ENCODE results near the gene PNMA8C. TPM values are rescaled to one million over a fixed set of nuclear protein-coding genes. Genes with fewer than 3 reads are reported as not detected.

PNMA8C gene
- total and polyA plus RNA-seq, 8 donors = 0.05 to 0.18 TPM; not detected in 6

DNA sequence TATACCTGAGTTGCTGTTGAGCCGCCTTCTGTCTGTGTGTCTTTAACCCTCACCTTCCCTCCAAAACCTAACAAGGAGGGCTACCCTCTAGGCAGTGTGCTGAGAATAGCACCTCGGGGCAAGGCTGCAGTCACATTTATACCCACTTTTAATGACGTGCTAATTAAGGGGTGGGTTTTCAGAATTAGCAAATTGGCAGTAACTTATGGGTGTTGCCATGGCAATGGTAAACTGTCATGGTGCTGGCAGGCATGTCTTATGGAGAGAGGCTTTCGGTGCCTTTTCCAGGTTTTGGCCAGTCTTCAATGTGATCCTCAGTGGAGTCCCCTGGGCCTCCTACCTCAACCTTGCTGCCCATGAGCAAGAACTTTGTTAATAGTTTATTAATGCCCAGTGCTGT lies 43.9 kb upstream of the PNMA8C start:
- no peak overlapping the region for H3K4me3 ChIP-seq
- no peaks in the 10 kb centered on the region for H3K36me3 ChIP-seq
- peaks cover 0 to 56% (median 16%) of the 10 kb centered on the region in 3 donors for H3K27me3 ChIP-seq
- DNase-seq = no peak
- TF ChIP-seq EP300 (IDR thresholded peaks at IDR 0.05) = no peak
- no peak for TF ChIP-seq POLR2A (IDR thresholded peaks at IDR 0.05)
- TF ChIP-seq, protein P1, sequence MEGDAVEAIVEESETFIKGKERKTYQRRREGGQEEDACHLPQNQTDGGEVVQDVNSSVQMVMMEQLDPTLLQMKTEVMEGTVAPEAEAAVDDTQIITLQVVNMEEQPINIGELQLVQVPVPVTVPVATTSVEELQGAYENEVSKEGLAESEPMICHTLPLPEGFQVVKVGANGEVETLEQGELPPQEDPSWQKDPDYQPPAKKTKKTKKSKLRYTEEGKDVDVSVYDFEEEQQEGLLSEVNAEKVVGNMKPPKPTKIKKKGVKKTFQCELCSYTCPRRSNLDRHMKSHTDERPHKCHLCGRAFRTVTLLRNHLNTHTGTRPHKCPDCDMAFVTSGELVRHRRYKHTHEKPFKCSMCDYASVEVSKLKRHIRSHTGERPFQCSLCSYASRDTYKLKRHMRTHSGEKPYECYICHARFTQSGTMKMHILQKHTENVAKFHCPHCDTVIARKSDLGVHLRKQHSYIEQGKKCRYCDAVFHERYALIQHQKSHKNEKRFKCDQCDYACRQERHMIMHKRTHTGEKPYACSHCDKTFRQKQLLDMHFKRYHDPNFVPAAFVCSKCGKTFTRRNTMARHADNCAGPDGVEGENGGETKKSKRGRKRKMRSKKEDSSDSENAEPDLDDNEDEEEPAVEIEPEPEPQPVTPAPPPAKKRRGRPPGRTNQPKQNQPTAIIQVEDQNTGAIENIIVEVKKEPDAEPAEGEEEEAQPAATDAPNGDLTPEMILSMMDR (IDR thresholded peaks at IDR 0.05) = no peak
- no peak for TF ChIP-seq POLR2AphosphoS5 (IDR thresholded peaks at IDR 0.05)
- intact Hi-C loops (cut with DNase I; ENCODE audit: low total_unique reads) = no loop called here
- no peaks in the 10 kb centered on the region for H3K9me3 ChIP-seq
- no peak overlapping the region for H3K27ac ChIP-seq
- WGBS, 5 donors = 80 to 91% (median 86%) methylated on average over 4 of the region's 4 CpGs
- H3K4me1 ChIP-seq = peaks cover 11 to 15% (median 13%) of the 10 kb centered on the region in 4 donors

DNA sequence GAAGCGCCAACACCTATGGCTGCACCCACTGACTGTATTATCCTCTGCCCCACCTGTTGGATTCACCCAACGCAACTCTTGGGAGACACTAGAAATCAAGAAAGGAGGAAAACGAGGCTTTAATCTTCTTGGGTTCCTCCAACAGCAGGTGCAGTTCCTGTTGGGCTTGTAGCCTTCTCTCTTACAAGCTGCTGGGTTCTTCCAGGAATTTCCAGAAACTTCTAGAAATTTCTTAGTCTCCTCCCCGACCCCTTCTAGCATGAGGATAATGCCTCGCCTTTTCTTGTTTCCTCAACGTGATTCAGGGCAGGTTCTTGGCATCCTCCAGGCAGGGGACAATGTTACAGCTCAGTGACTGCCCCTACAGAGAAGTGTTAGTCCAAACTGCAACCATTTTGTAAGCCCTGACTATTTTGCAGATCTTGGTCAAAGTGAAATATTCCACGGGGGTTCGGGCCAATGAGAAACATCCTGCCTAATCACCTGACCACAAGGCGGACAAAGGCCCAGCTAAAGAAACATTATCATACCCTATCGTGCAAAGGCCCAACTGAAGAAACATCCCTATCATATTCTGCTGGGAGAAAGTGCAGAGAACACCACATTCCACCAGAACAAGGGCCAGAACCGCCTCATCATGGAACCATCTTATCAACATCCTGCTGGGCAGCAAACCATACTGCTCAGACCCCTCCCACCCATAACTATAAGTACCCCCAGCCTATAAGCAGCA lies 43.2 kb upstream of the PNMA8C start:
- no peak for DNase-seq
- intact Hi-C loops (cut with DNase I; ENCODE audit: low total_unique reads) = no loop called here

DNA sequence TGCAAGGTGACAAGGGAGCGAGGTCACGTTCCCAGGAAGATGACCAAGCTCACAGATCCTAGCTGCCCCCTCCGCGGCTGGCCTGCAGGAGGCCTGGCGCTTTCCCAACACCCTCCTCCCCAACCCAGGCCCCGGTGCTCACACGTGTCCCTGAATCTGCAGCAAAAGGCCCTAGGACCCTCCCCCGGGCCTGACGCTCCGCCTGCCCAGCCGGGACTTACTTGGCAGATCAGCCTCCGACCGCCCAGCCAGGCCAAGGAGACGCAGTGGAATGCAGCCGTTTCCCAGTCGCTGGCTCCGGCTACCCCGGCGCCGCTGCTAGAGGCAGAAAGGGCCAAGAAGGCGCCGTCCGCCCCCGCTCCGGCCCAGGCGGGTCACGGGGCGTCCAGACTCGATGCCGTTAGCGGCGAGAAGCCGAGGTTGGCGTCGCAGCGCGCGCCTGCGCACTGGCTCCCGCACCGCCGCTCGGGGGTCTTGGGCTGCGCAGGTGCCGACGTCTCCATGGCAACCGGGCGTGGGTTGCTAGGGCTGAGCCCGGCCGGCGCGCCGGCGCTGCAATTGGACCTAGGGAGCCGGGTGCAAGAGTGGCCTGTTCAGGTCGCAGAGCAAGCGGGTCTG lies 42.5 kb upstream of the PNMA8C start, which contains the start of gene PNMA8A:
TSS of gene PNMA8A (minus strand) at position 448 of the 618 bp plus-strand sequence. CDS start 528 bp downstream, outside the sequence.
- H3K9me3 ChIP-seq = no peaks in the 10 kb centered on the region
- DNase-seq = peak; percentile 44 to 93
- TF ChIP-seq POLR2AphosphoS5 (IDR thresholded peaks at IDR 0.05) (no peak), EP300 (IDR thresholded peaks at IDR 0.05) (no peak), POLR2A (IDR thresholded peaks at IDR 0.05) (no peak)
- TF ChIP-seq, protein P1 (IDR thresholded peaks at IDR 0.05) = peak in 1 of 7 experiments; percentile 1
- 2 to 8% (median 4%) methylated on average over 10 to 57 of the region's 57 CpGs for WGBS, 5 donors
- H3K27ac ChIP-seq = peak within 1 kb of the TSS; percentile 18 to 74 (median 60)
- H3K4me1 ChIP-seq = peaks cover 11 to 19% (median 13%) of the 10 kb centered on the region in 4 donors
- peaks cover 0 to 47% (median 16%) of the 10 kb centered on the region in 3 donors for H3K27me3 ChIP-seq
- intact Hi-C loops (cut with DNase I; ENCODE audit: low total_unique reads) = no loop called here
- H3K36me3 ChIP-seq = no peaks in the 10 kb centered on the region
- H3K4me3 ChIP-seq = peak within 1 kb of the TSS; percentile 31 to 46 (median 42)

More for the DNA sequence above, 43.2 kb upstream of the PNMA8C start:
- TF ChIP-seq, protein P1 (IDR thresholded peaks at IDR 0.05) = no peak
- no peak for TF ChIP-seq EP300 (IDR thresholded peaks at IDR 0.05)
- TF ChIP-seq POLR2A (IDR thresholded peaks at IDR 0.05) = no peak
- TF ChIP-seq POLR2AphosphoS5 (IDR thresholded peaks at IDR 0.05) = no peak
- WGBS, 5 donors = 56 to 69% (median 61%) methylated on average over 11 of the region's 11 CpGs
- Histone ChIP-seq H3K4me1 (peaks cover 11 to 15% (median 13%) of the 10 kb centered on the region in 4 donors), H3K27ac (peak overlapping the region in 3 of 5 donors; percentile 18 to 74 (median 64)), H3K27me3 (peaks cover 0 to 50% (median 16%) of the 10 kb centered on the region in 3 donors), H3K4me3 (peak overlapping the region; percentile 31 to 46 (median 42)), H3K36me3 (no peaks in the 10 kb centered on the region), H3K9me3 (no peaks in the 10 kb centered on the region)

DNA sequence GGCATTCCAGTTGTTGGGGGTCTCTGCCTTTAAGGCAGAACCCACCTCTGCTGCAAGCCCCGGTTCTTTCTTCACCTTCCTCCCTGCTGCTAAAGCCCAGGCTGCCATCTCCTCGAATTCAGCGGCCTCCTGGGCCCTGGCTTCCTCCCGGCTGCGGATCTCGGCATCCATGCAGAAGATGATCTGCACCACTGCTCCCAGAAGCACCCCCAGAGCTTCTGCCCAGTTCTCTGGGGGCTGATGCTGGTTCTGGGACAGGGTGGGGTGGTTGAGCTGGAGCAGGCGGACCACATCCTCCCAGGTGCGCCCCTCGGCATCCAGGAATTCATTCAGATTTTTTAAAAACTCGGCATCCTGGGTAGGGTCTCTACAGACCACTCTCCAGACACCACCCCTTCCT lies 41.6 kb upstream of the PNMA8C start:
- intact Hi-C loops (cut with DNase I; ENCODE audit: low total_unique reads) = no loop called here
- no peak overlapping the region for H3K4me3 ChIP-seq
- H3K9me3 ChIP-seq = no peaks in the 10 kb centered on the region
- H3K27ac ChIP-seq = no peak overlapping the region
- DNase-seq = no peak
- no peaks in the 10 kb centered on the region for H3K36me3 ChIP-seq
- peaks cover 0 to 47% (median 16%) of the 10 kb centered on the region in 3 donors for H3K27me3 ChIP-seq
- TF ChIP-seq, protein P1 (IDR thresholded peaks at IDR 0.05) = no peak
- TF ChIP-seq EP300 (IDR thresholded peaks at IDR 0.05) (no peak), POLR2A (IDR thresholded peaks at IDR 0.05) (no peak), POLR2AphosphoS5 (IDR thresholded peaks at IDR 0.05) (no peak)
- peaks cover 11 to 19% (median 13%) of the 10 kb centered on the region in 4 donors for H3K4me1 ChIP-seq
- 81 to 94% (median 91%) methylated on average over 10 of the region's 10 CpGs for whole genome bisulfite sequencing, 5 donors
